VCaP (cell line): ENCODE results near the gene COL27A1.

Source experiments
- H3K27ac ChIP-seq: fragments of 450-650 bp; 2 replicates; pipeline ENCODE4 v1.5.1; 2017
- CTCF ChIP-seq: fragments of 450-650 bp; conservative IDR thresholded peaks from 2 replicates; pipeline ENCODE4 v1.5.1; 2017; ENCODE audit warnings: mild to moderate bottlenecking, moderate library complexity

The COL27A1 gene

DNA sequence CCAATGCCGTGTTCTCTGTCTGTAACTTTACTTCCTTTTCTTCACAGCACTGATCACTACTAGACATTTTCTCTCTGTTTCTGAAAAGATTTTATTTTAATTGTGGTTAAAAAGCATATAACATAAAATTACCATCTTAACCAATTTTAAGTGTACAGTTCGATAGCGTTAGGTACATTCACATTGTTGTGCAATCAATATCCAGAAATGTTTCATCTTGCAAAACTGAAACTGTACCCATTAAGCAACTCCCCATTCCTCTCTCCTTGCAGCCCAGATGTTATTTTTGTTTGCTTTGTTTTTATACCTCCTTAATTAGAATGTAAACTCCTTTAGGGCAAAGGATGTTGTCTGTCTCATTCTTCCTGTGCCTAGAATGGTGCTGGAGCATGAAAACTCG lies 47.5 kb downstream of the COL27A1 start:
- TF ChIP-seq CTCF, result no peak
- no peak overlapping the region for H3K27ac ChIP-seq

DNA sequence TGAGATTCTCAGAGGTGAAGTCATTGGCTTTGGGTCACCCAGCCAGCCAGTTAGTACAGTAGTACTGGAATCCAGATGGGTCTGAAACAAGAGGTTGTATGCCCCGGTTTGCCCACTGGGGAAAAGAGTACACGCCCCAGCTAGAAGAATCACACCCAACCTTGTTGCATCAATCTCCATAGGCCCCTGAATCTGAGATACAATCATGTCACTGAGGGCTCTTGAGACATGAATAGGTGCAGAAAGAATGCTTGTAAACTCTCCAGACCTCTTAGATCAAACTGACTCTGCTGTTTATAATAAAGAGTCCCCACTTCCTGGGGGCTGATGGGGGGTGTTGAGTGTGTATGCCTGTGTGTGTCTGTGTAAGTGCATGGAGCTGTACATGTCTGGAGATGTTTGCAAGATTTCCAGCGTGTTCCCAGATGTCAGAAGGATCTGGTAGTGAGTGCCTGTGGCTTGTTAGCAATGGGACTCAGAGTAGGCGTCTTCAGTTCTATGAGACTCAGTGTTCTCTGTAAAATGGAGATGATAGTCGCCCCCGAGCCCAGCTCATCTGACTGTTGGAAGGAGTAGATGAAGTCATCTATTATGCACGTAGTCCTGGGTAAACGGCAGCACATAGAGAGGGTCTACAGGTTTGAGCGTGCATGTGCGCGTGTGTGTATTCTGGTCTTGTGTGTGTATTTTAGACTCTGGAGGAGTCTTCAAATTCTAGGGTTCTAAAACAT lies 48.2 kb downstream of the COL27A1 start:
- no peak for TF ChIP-seq CTCF
- H3K27ac ChIP-seq, result no peak overlapping the region

DNA sequence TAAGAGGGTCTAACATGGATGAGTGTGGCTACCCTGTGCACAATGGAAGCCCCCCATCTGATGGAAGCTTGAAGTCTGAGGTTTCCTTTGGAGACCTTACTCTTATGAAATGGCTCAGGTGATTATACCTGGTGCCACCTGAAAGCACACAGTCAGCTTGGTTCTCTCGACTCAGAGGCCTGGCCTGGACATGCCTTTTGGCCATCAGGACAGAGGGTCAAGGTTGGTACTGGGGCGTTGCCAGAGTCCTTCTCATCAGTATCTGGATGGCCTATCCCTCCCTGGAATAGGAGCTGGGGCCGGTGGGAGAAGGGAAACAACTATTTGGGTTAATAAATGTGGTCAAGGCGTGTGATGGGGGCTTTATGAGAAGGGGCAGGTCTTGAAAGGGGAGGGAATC lies 48.9 kb downstream of the COL27A1 start:
- no peak overlapping the region for H3K27ac ChIP-seq
- no peak for TF ChIP-seq CTCF

- no peak for TF ChIP-seq CTCF
- no peak overlapping the region for H3K27ac ChIP-seq
Observed at GRCh38 chr9:114205171-114206015, 50.1 kb downstream of the COL27A1 start.

DNA sequence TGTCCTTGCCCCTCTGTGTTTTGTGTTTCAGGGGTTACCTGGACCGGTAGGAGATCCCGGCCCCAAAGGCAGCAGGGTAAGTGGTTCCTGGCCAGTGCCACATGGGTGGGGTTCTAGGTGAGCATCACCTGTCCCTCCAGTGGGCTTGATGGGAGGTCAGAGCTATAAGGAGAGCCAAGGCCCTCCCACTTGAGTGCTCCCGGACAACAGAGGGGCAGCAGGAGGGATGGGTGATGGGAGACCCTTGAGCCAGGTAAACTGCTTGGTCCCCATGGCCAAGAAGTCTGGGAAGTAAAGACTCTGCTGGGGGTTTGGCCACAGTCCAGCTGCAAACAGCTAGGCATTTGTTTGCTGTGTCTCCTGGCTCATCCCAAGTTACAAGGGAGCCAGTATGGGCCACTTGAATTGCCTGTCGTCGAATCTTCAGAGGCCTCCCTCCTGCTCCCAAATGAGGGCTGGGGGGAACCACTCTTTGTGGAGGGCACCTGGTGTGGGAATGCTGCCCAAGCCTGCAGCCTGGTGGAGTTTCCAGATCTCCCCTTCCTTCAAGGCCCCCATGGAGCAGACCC lies 51.0 kb downstream of the COL27A1 start:
- TF ChIP-seq CTCF, result no peak
- H3K27ac ChIP-seq, result no peak overlapping the region

- no peak for TF ChIP-seq CTCF
- no peak overlapping the region for H3K27ac ChIP-seq
Observed at GRCh38 chr9:114207034-114207810, 51.9 kb downstream of the COL27A1 start.

DNA sequence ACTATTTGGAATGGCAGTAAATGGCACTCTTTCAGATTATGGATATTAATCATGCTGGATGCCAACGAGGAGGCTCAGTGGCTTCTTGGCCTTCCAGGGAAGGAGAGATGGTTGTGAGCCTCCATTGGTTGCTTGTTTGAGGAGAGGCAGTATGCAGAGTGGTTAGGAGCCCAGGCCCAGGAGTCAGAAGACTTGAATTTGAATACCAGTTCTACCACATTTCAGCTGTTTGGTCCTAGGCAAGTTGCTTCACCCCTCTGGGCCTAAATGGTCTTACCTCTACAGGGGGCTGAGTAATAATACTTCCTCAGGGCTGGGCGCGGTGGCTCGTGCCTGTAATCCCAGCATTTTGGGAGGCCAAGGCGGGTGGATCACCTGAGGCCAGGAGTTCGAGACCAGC lies 52.5 kb downstream of the COL27A1 start:
- no peak overlapping the region for H3K27ac ChIP-seq
- no peak for TF ChIP-seq CTCF
